SK-N-SH (cell line): Measurements from ENCODE around the gene RCN2. TPM values are rescaled to one million over a fixed set of nuclear protein-coding genes. Genes with fewer than 3 reads are reported as not detected.

Experiments
- CTCF ChIA-PET: fragments of 300-600, 350-600 bp; formaldehyde crosslinking; extraction: SDS; loops from one replicate; lab custom pipeline; 2021; lab: Yijun Ruan, JAX
- POLR2A ChIA-PET: fragments of 350-600 bp; sonication (Branson Sonifier 250); formaldehyde crosslinking; extraction: SDS; loops from one replicate; lab custom pipeline; 2020; ENCODE audit warnings: antibody characterized with exemption, inconsistent platforms; lab: Yijun Ruan, JAX
- DNase-seq: peaks from one replicate; pipeline ENCODE4 v3.0.0; 2012
- H2AFZ ChIP-seq: fragments of 200-600 bp; sonication (generic); 2 replicates; pipeline ENCODE4 v1.8.1; 2016; ENCODE audit warnings: antibody characterized with exemption, mild to moderate bottlenecking, low read depth
- H3F3A ChIP-seq: fragments of 200-600 bp; sonication (generic); replicated peaks from 2 replicates; pipeline ENCODE3; 2016; ENCODE audit warnings: antibody characterized with exemption, mild to moderate bottlenecking; ENCODE audit not compliant: insufficient read depth
- H3K27ac ChIP-seq, 2 experiments: fragments of 200-500 bp in 1 of 2; fragments of 200-600 bp in 1 of 2; sonication (Bioruptor generic) in 1 of 2; sonication (generic), shearing (Covaris generic) in 1 of 2; 2 replicates each; pipeline versions ENCODE4 v1.5.1 to v1.6.1; 2014 to 2016; ENCODE audit warnings: low read depth in 2 of 2, inconsistent platforms in 1 of 2, low read length in 1 of 2, mild to moderate bottlenecking in 1 of 2, mixed read lengths in 1 of 2
- H3K27me3 ChIP-seq: fragments of 200-600 bp; sonication (generic), shearing (Covaris generic); 2 replicates; pipeline ENCODE4 v1.6.1; 2016; ENCODE audit warnings: mixed run types; ENCODE audit not compliant: insufficient read depth
- H3K36me3 ChIP-seq, 2 experiments: fragments of 200-500 bp in 1 of 2; fragments of 200-600 bp in 1 of 2; sonication (Bioruptor generic) in 1 of 2; sonication (generic) in 1 of 2; replicated peaks in 1 of 2; 2 replicates each; pipeline versions ENCODE3 to v1.5.1; 2014 to 2016; ENCODE audit warnings: low read length in 1 of 2, mild to moderate bottlenecking in 1 of 2; ENCODE audit not compliant: insufficient read depth in 2 of 2, control insufficient read depth in 1 of 2
- H3K4me1 ChIP-seq, 2 experiments: fragments of 200-500 bp in 1 of 2; fragments of 200-600 bp in 1 of 2; sonication (Bioruptor generic) in 1 of 2; sonication (generic), shearing (Covaris generic) in 1 of 2; 2 replicates each; pipeline versions ENCODE4 v1.5.1 to v1.6.1; 2014 to 2016; ENCODE audit warnings: low read depth in 1 of 2, low read length in 1 of 2, mixed run types in 1 of 2; ENCODE audit not compliant: insufficient read depth in 2 of 2, control insufficient read depth in 1 of 2
- H3K4me2 ChIP-seq: fragments of 200-600 bp; sonication (generic), shearing (Covaris generic); 2 replicates; pipeline ENCODE4 v1.6.1; 2017; ENCODE audit warnings: mixed run types
- H3K4me3 ChIP-seq, 2 experiments: fragments of 200-500 bp in 1 of 2; fragments of 200-600 bp in 1 of 2; sonication (Bioruptor generic) in 1 of 2; sonication (generic), shearing (Covaris generic) in 1 of 2; 2 replicates each; pipeline versions ENCODE4 v1.5.1 to v1.8.1; 2014 to 2016; ENCODE audit warnings: low read depth in 2 of 2, inconsistent platforms in 1 of 2, low read length in 1 of 2, mild to moderate bottlenecking in 1 of 2, mixed read lengths in 1 of 2, moderate library complexity in 1 of 2
- H3K79me2 ChIP-seq: fragments of 200-600 bp; sonication (generic); 2 replicates; pipeline ENCODE4 v1.8.1; 2017; ENCODE audit warnings: mild to moderate bottlenecking; ENCODE audit not compliant: insufficient read depth
- H3K9ac ChIP-seq: fragments of 200-600 bp; sonication (generic); 2 replicates; pipeline ENCODE4 v1.6.1; 2017; ENCODE audit warnings: mixed run types
- H3K9me2 ChIP-seq: fragments of 200-600 bp; sonication (generic); 2 replicates; pipeline ENCODE4 v1.6.1; 2017; ENCODE audit warnings: mixed run types
- H3K9me3 ChIP-seq: fragments of 200-600 bp; sonication (generic); 2 replicates; pipeline ENCODE4 v1.6.1; 2017; ENCODE audit warnings: mixed run types, mild to moderate bottlenecking, moderate library complexity
- H4K20me1 ChIP-seq: fragments of 200-600 bp; sonication (generic); 2 replicates; pipeline ENCODE4 v1.6.1; 2017; ENCODE audit warnings: mild to moderate bottlenecking, mixed run types; ENCODE audit not compliant: insufficient read depth
- CHD2 ChIP-seq: fragments of 150-350 bp; IDR thresholded peaks from 2 replicates; pipeline ENCODE4 v1.6.1; 2018; ENCODE audit warnings: low read length; ENCODE audit not compliant: partially characterized antibody
- CTCF ChIP-seq: fragments of 200-600 bp; sonication (generic); IDR thresholded peaks from 2 replicates; pipeline ENCODE4 v1.6.1; 2017; ENCODE audit warnings: antibody characterized with exemption, mild to moderate bottlenecking, moderate library complexity
- ELF1 ChIP-seq: IDR thresholded peaks from 2 replicates; pipeline ENCODE4 v1.4.0; 2012
- FOSL2 ChIP-seq: IDR thresholded peaks from 2 replicates; pipeline ENCODE4 v1.4.0; 2012; ENCODE audit warnings: low read depth, mild to moderate bottlenecking, moderate library complexity, borderline replicate concordance
- GABPA ChIP-seq: IDR thresholded peaks from 2 replicates; pipeline ENCODE4 v1.4.0; 2012; ENCODE audit warnings: low read depth, mild to moderate bottlenecking
- GATA2 ChIP-seq: sonication (generic); formaldehyde crosslinking; IDR thresholded peaks from 2 replicates; pipeline ENCODE4 v1.5.0; 2020; ENCODE audit warnings: mild to moderate bottlenecking, missing genetic modification reagents
- JUND ChIP-seq: IDR thresholded peaks from 2 replicates; pipeline ENCODE4 v1.4.0; 2012
- MXI1 ChIP-seq: IDR thresholded peaks from 2 replicates; pipeline ENCODE4 v1.6.1; 2012; ENCODE audit warnings: mild to moderate bottlenecking, low read depth, low read length, improper control_type of control experiment
- NFIC ChIP-seq: IDR thresholded peaks from 2 replicates; pipeline ENCODE4 v1.4.0; 2012; ENCODE audit warnings: borderline replicate concordance
- PBX3 ChIP-seq: IDR thresholded peaks from 2 replicates; pipeline ENCODE4; 2012
- POLR2AphosphoS5 ChIP-seq: IDR thresholded peaks from 2 replicates; pipeline ENCODE4 v1.6.1; 2012; ENCODE audit warnings: low read depth, low read length
- RAD21 ChIP-seq: IDR thresholded peaks from 2 replicates; pipeline ENCODE4 v1.6.1; 2012; ENCODE audit warnings: mild to moderate bottlenecking, low read length
- REST ChIP-seq: IDR thresholded peaks from 2 replicates; pipeline ENCODE4 v1.6.1; 2012; ENCODE audit warnings: mild to moderate bottlenecking, low read depth, low read length, moderate library complexity
- RFX5 ChIP-seq: IDR thresholded peaks from 2 replicates; pipeline ENCODE4 v1.6.1; 2012; ENCODE audit warnings: mild to moderate bottlenecking, improper control_type of control experiment, low read length
- RXRA ChIP-seq: IDR thresholded peaks from 2 replicates; pipeline ENCODE4 v1.4.0; 2012; ENCODE audit warnings: low read depth, mild to moderate bottlenecking, borderline replicate concordance
- SIN3A ChIP-seq: IDR thresholded peaks from 2 replicates; pipeline ENCODE4 v1.6.1; 2012; ENCODE audit warnings: low read depth, mild to moderate bottlenecking, low read length, moderate library complexity, borderline replicate concordance
- SMC3 ChIP-seq: IDR thresholded peaks from 2 replicates; pipeline ENCODE4 v1.6.1; 2012; ENCODE audit warnings: low read depth, low read length, improper control_type of control experiment
- TCF12 ChIP-seq: IDR thresholded peaks from 2 replicates; pipeline ENCODE4 v1.4.0; 2012
- TEAD4 ChIP-seq: IDR thresholded peaks from 2 replicates; pipeline ENCODE4 v1.4.0; 2012; ENCODE audit warnings: mild to moderate bottlenecking, borderline replicate concordance; ENCODE audit not compliant: insufficient read depth
- USF1 ChIP-seq: IDR thresholded peaks from 2 replicates; pipeline ENCODE4 v1.4.0; 2012; ENCODE audit warnings: low read depth, borderline replicate concordance
- YY1 ChIP-seq: IDR thresholded peaks from 2 replicates; pipeline ENCODE4 v1.4.0; 2012; ENCODE audit warnings: low read depth, mild to moderate bottlenecking
- WGBS: methylation state at CpG from one replicate; pipeline ENCODE4 v1.1.6; 2017; ENCODE audit warnings: low lambda C conversion rate; 5-methylcytosine and 5-hydroxymethylcytosine counted together
- polyA plus RNA-seq, 3 experiments: library from polyadenylated mRNA; depleted of rRNA; stranded (reverse); fragments of >200 nt; gene quantifications; 2 replicates each; pipeline ENCODE4 v1.2.3, GENCODE V29; 2012

RCN2 gene
- polyA plus RNA-seq, 1 of the 3 experiments (the other 2 are of a cell fraction), result 78.6 TPM

- no peaks in the 10 kb centered on the region for H3K9me3 ChIP-seq
- POLR2A ChIA-PET, result no interaction called here
- TF ChIP-seq SMC3 (no peak), PBX3 (no peak), MXI1 (no peak), USF1 (no peak), FOSL2 (no peak), NFIC (no peak), CHD2 (no peak), TCF12 (no peak), JUND (no peak), CTCF (no peak), RXRA (no peak), POLR2AphosphoS5 (no peak)
- TF ChIP-seq, all 33 proteins: peak for 0
- Histone ChIP-seq H3K9me2 (no peaks in the 10 kb centered on the region), H3K27ac (no peak overlapping the region), H3K36me3 (no peaks in the 10 kb centered on the region), H3K27me3 (no peaks in the 10 kb centered on the region), H3K4me3 (no peak overlapping the region), H3F3A (no peaks in the 10 kb centered on the region), H3K79me2 (no peaks in the 10 kb centered on the region), H4K20me1 (no peaks in the 10 kb centered on the region), H3K4me2 (no peak overlapping the region), H2AFZ (no peak overlapping the region), H3K4me1 (peaks cover 0 to 5% of the 10 kb centered on the region in 2 experiments; a peak in 1 of 4 replicates), H3K9ac (no peak overlapping the region)
- WGBS, result 76% methylated on average over 6 of the region's 6 CpGs
- CTCF ChIA-PET, result interaction anchor here (6.2 kb wide), 1 partner anchor 12 kb away, joined by 20 read pairs; no protein-coding TSS in a partner anchor
- no peak for DNase-seq
These were observed 29.9 kb downstream of the RCN2 start for GRCh38 chr15:76961268-76962011.

GRCh38 chr15:76962337-76963013 lies 30.9 kb downstream of the RCN2 start:
- Histone ChIP-seq H3K9me2 (no peaks in the 10 kb centered on the region), H4K20me1 (no peaks in the 10 kb centered on the region), H3K9me3 (no peaks in the 10 kb centered on the region), H3K27me3 (no peaks in the 10 kb centered on the region), H3K9ac (no peak overlapping the region), H3K4me3 (no peak overlapping the region), H3K79me2 (no peaks in the 10 kb centered on the region), H2AFZ (no peak overlapping the region), H3K4me1 (peaks cover 0 to 5% of the 10 kb centered on the region in 2 experiments; a peak in 1 of 4 replicates), H3K4me2 (no peak overlapping the region), H3K36me3 (no peaks in the 10 kb centered on the region), H3K27ac (no peak overlapping the region), H3F3A (no peaks in the 10 kb centered on the region)
- no peak for DNase-seq
- POLR2A ChIA-PET, result no interaction called here
- CTCF ChIA-PET, result interaction anchor here (6.2 kb wide), 1 partner anchor 11 kb away, joined by 20 read pairs; no protein-coding TSS in a partner anchor
- WGBS, result 73% methylated on average over 9 of the region's 9 CpGs
- TF ChIP-seq ELF1 (no peak), JUND (no peak), RFX5 (no peak), REST (no peak), SMC3 (no peak), GABPA (no peak), YY1 (no peak), GATA2 (CRISPR knock-in tag) (no peak), SIN3A (no peak), RAD21 (no peak), CHD2 (no peak), TEAD4 (no peak)
